ENCODE data around the gene PPP1CA.

- TF ChIP-seq CTCF (conservative IDR thresholded peaks at IDR 0.05 in 1 of 2, IDR thresholded peaks at IDR 0.05 in 1 of 2; ENCODE audit: low read depth in 1 of 2, low read length in 2 of 2) (no peak), EZH2 (IDR thresholded peaks at IDR 0.05; ENCODE audit: low read length, missing control alignments) (no peak)
Measured at GRCh38 chr11:67434395-67434881, 32.8 kb upstream of the PPP1CA start.

All from fibroblast of lung (primary cell).